ENCODE data around the gene BTBD3.

Gene BTBD3

GRCh38 chr20:11917663-11918062 lies at the start of gene BTBD3:
BTBD3 (plus strand) TSS chr20:11917893; CDS start chr20:11918276, 383 bp downstream.
- DNase-seq: no peak

- no peak for DNase-seq
Observed at GRCh38 chr20:11869641-11870040, 48.1 kb upstream of the BTBD3 start.

DNA sequence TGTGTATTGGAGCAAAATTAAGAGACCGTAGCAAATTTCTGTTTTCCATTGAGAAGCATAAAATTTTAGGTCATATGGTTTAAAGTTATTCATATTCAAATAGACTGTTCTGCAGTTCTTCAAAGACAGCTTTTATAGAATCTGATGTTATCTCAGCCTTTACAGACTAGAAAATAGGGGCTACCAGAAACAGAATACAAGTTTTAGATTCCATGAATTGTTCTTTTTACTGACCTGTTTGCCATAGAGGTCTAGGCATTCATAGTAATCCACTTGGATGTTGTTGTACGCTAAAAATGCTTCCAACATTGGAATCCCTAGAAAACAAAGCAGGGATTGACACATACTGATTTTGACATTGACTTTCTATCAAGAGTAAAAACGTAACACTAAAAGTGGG lies 47.3 kb upstream of the BTBD3 start:
- DNase-seq: no peak

DNA sequence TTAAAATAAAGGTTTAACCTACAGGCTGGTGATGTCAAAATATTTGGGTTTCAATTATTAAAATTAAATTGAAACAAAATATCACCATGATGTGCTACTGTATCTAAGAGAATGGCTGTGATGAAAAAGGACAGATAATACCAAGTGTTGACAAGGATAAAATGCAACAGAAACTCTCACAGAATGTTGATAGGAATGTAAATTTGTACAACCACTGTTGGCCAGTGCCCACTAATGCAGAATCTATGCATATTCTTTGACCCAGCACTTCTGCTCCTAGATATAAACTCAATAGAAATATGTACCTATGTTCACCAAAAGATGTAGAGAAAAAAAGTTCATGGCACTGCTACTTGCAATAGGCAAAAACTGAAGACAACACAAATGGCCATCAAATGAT lies 41.1 kb upstream of the BTBD3 start:
- DNase-seq: no peak

GRCh38 chr20:11880680-11881079 lies 37.0 kb upstream of the BTBD3 start:
- no peak for DNase-seq

DNA sequence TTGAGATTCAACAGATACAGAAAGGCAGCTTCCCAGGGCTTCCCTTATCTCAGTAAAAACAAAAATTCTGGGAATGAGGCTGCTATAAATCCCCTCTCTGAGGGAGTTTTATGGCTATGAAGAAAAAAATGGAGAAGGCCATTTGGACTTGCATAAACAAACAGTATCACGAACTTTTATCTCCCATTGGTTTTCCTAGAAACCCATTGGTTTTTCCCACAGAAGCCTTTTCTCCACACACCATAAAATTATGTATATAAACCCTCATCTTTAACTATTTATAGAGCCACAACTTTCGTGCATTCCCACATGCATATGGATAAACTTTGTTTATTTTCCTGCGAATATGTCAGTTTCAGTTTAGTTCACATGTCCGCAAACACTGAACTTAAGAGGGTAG lies 36.2 kb upstream of the BTBD3 start:
- no peak for DNase-seq

DNA sequence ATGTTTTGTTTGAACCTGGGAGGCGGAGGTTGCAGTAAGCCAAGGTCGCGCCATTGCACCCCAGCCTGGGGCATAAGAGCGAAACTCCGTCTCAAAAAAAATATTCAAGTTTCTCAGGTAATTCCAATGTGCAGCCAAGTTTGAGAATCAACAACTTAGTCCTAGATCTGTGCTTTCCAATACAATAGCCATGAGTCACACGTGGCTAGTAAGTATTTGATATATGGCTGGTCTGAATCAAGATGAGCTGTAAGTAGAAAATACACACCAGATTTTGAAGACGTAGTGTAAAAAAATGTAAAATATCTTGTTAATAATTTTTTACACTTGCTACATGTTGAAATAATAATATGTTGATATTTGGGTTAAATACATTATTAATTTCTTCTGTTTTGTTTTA lies 35.0 kb upstream of the BTBD3 start:
- no peak for DNase-seq

DNA sequence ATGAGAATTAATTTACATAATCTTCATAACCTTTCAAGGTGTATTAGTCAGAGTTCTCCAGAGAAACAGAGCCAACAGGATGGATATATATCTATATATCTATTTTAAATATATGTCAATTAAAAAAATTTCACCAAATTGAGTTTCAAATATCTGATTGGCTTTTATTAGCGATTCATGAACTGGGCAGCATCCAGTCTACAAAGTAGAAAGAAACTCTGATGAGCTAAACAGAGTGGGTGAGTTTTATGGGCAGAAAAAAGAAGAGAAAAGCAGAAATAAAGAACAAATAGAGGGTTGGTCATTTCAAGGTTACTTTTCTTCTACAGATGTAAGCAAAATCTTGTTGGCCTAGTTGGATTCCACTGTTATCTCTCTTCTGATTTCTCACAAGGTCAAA lies 29.0 kb upstream of the BTBD3 start:
- no peak for DNase-seq

- peak; percentile 21 to 34 for DNase-seq
Observed at GRCh38 chr20:11890331-11891076, 27.2 kb upstream of the BTBD3 start.

- no peak for DNase-seq
Observed at GRCh38 chr20:11891077-11891775, 26.5 kb upstream of the BTBD3 start.

- peak; percentile 44 to 51 for DNase-seq
Observed at GRCh38 chr20:11891776-11892545, 25.7 kb upstream of the BTBD3 start.

DNA sequence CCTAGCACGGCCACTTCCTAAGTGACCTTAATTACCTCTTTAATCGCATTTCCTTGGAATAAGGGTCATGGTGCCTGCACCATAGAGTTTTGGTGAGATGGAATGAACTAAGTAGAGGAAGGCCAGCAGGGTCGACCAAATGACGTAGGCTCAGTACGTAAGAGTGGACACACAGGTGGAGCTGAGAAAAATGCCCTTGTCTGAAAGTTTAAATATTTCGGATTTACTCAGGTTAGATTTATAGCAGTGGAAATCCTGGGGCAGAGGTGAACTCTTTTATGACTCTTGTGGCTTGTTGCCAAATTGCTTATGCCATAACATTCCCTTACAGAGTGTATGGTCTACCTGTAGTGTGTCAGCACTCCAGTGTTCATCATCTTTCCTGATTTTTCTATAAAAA lies 23.6 kb upstream of the BTBD3 start:
- DNase-seq: no peak

GRCh38 chr20:11895861-11896387 lies 21.8 kb upstream of the BTBD3 start:
- DNase-seq: no peak

DNA sequence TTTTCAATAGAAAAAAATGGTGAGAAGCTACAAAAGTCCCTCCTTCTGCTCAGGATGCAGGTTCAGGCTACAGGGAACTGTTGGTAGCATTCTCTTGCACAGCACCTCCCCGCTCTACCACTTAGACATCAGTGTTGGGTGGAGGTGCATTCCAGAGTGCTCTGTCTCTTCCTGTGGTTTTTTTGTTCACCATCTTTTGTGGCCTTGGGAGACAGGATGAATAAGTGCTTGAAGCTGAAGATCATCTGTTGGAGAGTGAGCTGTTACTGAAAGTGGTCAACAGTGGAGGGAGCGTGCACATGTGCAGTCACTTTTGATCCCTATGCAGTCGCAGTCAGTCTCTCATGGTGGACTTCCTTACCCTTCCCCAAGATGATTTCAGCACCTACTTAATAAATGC lies 16.6 kb upstream of the BTBD3 start:
- no peak for DNase-seq

DNA sequence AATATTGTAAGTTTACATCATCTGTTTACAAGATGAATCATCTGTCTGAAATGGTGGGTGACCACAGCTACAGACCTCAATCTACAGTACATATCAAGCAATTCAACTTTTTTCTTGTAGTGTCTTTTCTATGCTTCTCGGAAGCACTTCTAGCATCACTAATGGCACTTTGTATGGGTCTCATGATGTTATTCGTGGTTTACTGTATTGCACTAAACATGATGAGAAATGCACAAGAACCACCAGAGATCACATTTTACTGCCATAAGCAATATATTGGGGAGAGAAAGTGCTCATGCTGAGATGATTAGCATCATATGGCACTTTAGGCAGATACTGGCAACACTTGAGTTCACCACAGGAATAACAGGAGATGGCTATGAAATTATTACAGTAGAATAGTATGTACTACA lies 15.4 kb upstream of the BTBD3 start:
- DNase-seq: no peak

- DNase-seq: no peak
Observed at GRCh38 chr20:11905460-11906179, 12.1 kb upstream of the BTBD3 start.

DNA sequence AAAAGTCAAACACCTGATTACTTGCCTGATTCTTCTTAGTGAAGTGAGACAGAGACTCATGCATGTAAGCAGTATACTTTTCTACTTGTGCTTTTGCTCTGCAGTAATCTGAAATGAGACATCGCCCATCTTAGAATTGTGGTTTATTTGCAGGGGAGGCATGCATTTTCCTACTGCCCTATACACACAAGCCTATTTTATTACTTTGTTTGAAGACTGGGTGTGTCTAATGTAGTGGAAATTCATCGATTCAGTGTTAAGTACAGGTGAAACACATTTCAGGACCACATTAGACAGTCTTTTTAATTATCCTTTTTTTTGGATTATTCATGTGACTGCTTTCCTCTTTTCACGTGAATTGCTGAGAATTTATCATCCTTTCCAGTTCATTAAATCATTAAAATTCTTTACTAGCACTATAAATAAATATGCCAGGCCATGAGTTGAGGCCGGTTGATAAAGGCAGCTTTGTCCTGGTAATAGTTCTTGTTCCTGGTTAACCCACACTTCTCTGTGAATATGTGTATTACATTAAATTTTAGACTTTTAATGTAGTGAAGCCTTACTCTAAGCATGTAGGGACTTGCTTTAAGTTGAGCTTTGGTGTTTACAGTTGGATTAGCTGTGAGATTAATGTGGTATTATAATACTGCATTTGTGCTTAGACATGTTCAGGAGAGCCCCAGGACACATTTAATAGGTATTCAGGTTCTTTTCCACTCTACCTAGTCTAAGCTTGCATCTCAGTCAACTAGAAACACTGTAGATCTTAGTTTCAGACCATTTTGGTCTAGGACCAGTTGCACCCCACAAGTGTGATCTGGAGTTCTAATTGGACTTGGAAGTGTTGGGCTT lies 10.8 kb upstream of the BTBD3 start:
- no peak for DNase-seq

DNA sequence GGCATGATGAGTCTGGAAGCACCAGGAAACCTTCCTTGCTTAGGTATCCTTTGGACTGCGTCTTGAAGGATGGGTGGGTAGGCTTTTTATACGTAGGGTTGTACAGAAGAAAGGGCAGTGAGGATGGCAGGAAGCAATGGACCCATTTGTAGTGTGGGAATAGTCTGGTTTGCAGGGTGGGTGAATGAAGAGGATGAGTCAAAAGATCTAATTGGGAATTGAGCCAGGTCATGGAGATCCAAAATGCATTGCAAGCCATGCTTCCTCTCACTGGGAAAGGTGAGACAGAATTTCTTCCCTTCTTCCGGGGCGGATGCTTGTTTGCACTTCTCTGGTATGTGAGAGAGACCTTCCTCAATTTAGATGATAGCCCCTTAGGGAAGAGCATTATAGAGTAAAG lies 10.1 kb upstream of the BTBD3 start:
- DNase-seq: no peak

DNA sequence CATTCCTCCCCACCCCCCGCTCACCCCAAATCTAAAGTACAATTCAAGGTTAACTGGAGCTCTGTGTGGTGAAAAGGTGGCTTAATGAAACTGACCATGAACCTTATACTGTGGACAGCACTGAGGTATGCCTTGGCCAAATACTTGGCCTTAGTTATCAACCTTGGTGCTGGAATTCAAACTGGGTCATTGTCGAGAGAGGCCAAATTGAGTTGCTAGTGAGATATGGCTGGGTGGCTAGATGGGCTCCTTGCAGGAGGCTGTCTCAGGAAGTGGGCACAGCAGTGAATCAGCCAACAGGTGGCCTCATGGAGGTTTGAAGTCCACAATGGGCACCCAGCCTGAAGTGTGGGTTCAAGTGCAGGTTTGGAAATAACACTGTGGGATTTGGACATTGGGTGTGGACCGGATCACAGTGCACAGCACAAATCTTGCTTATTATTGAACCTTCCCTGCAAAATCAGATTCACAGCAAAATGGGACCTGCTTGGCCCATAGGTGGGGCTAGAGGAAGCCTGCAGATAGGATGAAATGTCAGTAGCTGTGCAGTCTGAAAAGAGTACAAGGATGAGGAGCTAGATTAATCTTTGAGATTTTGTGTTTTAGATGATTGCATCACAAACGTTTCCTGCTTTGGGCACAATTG lies 5.6 kb upstream of the BTBD3 start:
- DNase-seq: no peak

GRCh38 chr20:11912659-11913415 lies 4.9 kb upstream of the BTBD3 start:
- no peak for DNase-seq

All from activated CD4-positive, alpha-beta T cell treated with anti-CD3 and anti-CD28 coated beads for 4 hours (primary cell).